Right lobe of liver (tissue), 4 donors: ENCODE results near the gene MOB3A.

Experiments used
- CTCF ChIP-seq, 4 donors: fragments of 200-600 bp in 3 of 4; fragments of 450-650 bp in 1 of 4; IDR thresholded peaks; one replicate each; pipeline versions ENCODE4 v1.5.1 to v1.8.0; 2016 to 2022; ENCODE audit warnings: antibody characterized with exemption in 4 of 4, mild to moderate bottlenecking in 2 of 4
- POLR2A ChIP-seq: fragments of 450-650 bp; IDR thresholded peaks from one replicate; pipeline ENCODE4 v1.6.1; 2017; ENCODE audit warnings: antibody characterized with exemption, mild to moderate bottlenecking
- donor health status: DM: no; HTN: no; CAD: no.
- donor health status: DM: no; HTN: no; CAD: no.
- donor health status: DM: no; HTN: yes; CAD: no.

GRCh38 chr19:2110822-2111221, 14.7 kb upstream of the MOB3A start:
- no peak for TF ChIP-seq CTCF (IDR thresholded peaks at IDR 0.05)
- TF ChIP-seq POLR2A: no peak
